K562 (cell line): ENCODE results near the gene TACC3. TPM values are rescaled to one million over a fixed set of nuclear protein-coding genes. Genes with fewer than 3 reads are reported as not detected.

Source experiments
- CEBPG ChIP-seq, 3 experiments: fragments of 200-800 bp in 1 of 3; sonication (Bioruptor generic) in 1 of 3; sonication (generic) in 1 of 3; formaldehyde crosslinking in 1 of 3; IDR thresholded peaks in 2 of 3; conservative IDR thresholded peaks in 1 of 3; 2 replicates each; pipeline versions ENCODE4 v1.6.1 to v1.8.0; 2016 to 2022; ENCODE audit warnings: missing compliant biosample characterization in 2 of 3, missing genetic modification characterization in 2 of 3, mild to moderate bottlenecking in 1 of 3, missing genetic modification reagents in 1 of 3
- CXXC5 ChIP-seq: fragments of 250-450 bp; sonication (Bioruptor Pico); IDR thresholded peaks from 2 replicates; pipeline ENCODE4 v1.8.0; 2022; ENCODE audit warnings: inconsistent platforms, mild to moderate bottlenecking, moderate library complexity
- HIVEP1 ChIP-seq: fragments of 250-450 bp; sonication (Bioruptor Pico); IDR thresholded peaks from 2 replicates; pipeline ENCODE4 v1.4.0; 2020; ENCODE audit warnings: mild to moderate bottlenecking
- LEF1 ChIP-seq: fragments of 450-650 bp; IDR thresholded peaks from 2 replicates; pipeline ENCODE4 v1.6.1; 2016; ENCODE audit warnings: mild to moderate bottlenecking
- RNF2 ChIP-seq: sonication (generic); IDR thresholded peaks from 2 replicates; pipeline ENCODE4 v1.6.1; 2016
- SLC30A9 ChIP-seq: fragments of 250-450 bp; sonication (Bioruptor Pico); IDR thresholded peaks from 2 replicates; pipeline ENCODE4 v1.8.0; 2022; ENCODE audit warnings: mild to moderate bottlenecking, moderate library complexity
- SMARCA4 ChIP-seq: fragments of 450-650 bp; IDR thresholded peaks from 2 replicates; pipeline ENCODE4 v1.6.1; 2016
- SMARCA5 ChIP-seq: fragments of 450-650 bp; IDR thresholded peaks from 2 replicates; pipeline ENCODE4 v1.6.1; 2016
- SMC3 ChIP-seq: conservative IDR thresholded peaks from 2 replicates; pipeline ENCODE4 v1.6.1; 2011; ENCODE audit warnings: low read depth, low read length, improper control_type of control experiment; ENCODE audit not compliant: insufficient read depth
- STAT5A ChIP-seq: IDR thresholded peaks from 2 replicates; pipeline ENCODE4 v1.6.1; 2012; ENCODE audit warnings: low read length, inconsistent platforms, borderline replicate concordance
- TCF7 ChIP-seq: sonication (generic); IDR thresholded peaks from 2 replicates; pipeline ENCODE4 v1.6.1; 2016; ENCODE audit warnings: antibody characterized with exemption, borderline replicate concordance
- TCF7L2 ChIP-seq: fragments of 150-350 bp; IDR thresholded peaks from 2 replicates; pipeline ENCODE4 v1.6.1; 2016; ENCODE audit warnings: low read depth, mild to moderate bottlenecking, low read length, moderate library complexity
- UBTF ChIP-seq, 2 experiments: IDR thresholded peaks; 2 replicates each; pipeline ENCODE4 v1.6.1; 2012; ENCODE audit warnings: improper control_type of control experiment in 2 of 2, low read depth in 2 of 2, low read length in 2 of 2, borderline replicate concordance in 1 of 2
- XRCC3 ChIP-seq: fragments of 450-650 bp; IDR thresholded peaks from 2 replicates; pipeline ENCODE4 v1.6.1; 2017; ENCODE audit warnings: mild to moderate bottlenecking, moderate library complexity
- ZBTB7A ChIP-seq: IDR thresholded peaks from 2 replicates; pipeline ENCODE4 v1.6.1; 2011; ENCODE audit warnings: low read depth, mild to moderate bottlenecking, low read length, moderate library complexity, borderline replicate concordance; ENCODE audit not compliant: control insufficient read depth
- ZNF121 ChIP-seq: sonication (generic); formaldehyde crosslinking; conservative IDR thresholded peaks from 2 replicates; pipeline ENCODE4 v1.8.0; 2022; ENCODE audit warnings: missing genetic modification reagents
- ZNF143 ChIP-seq: sonication (generic); formaldehyde crosslinking; IDR thresholded peaks from 2 replicates; pipeline ENCODE4 v1.9.0; 2022; ENCODE audit warnings: mild to moderate bottlenecking, missing genetic modification reagents
- ZNF445 ChIP-seq: fragments of 250-450 bp; sonication (Bioruptor Pico); IDR thresholded peaks from 2 replicates; pipeline ENCODE4 v1.4.0; 2020; ENCODE audit warnings: low read depth, mild to moderate bottlenecking, moderate library complexity
- ZNF511 ChIP-seq: sonication (generic); formaldehyde crosslinking; IDR thresholded peaks from 2 replicates; pipeline ENCODE4 v1.8.0; 2022; ENCODE audit warnings: mild to moderate bottlenecking, missing genetic modification reagents
- ZNF592 ChIP-seq: fragments of 450-650 bp; IDR thresholded peaks from 2 replicates; pipeline ENCODE4 v1.6.1; 2017; ENCODE audit warnings: antibody characterized with exemption, mild to moderate bottlenecking
- polyA plus RNA-seq, 8 experiments: library from polyadenylated mRNA; depleted of rRNA in 4 of 8; stranded (reverse) in 5 of 8; unstranded in 3 of 8; fragments of >200 nt; fragmentation: Nextera tagmentation in 2 of 8; fragmentation: Illumina TruSeq in 1 of 8; extraction: Ambion mirVana in 2 of 8; extraction: Trizol in 1 of 8; gene quantifications; 2 replicates each; pipeline versions ENCODE4 v1.2.1 to v1.2.3, GENCODE V29; 2011 to 2014; ENCODE audit warnings: inconsistent platforms in 1 of 8, missing spikeins in 1 of 8
- total RNA-seq, 7 experiments: library from RNA; depleted of rRNA in 6 of 7; stranded (reverse); fragments of >200 nt in 6 of 7; fragmentation: Illumina TruSeq in 2 of 7; extraction: Trizol in 2 of 7; gene quantifications; 2 replicates each; pipeline versions ENCODE4 v1.2.1 to v1.2.3, GENCODE V29; 2011 to 2021; ENCODE audit warnings: low replicate concordance in 1 of 7

The TACC3 gene
- total and polyA plus RNA-seq, 9 of the 15 experiments (the other 6 are each of a cell fraction or from before 2014, with no cell fraction given) = 1.9 to 122 (median 55.6) TPM

- TF ChIP-seq UBTF (IDR thresholded peaks at IDR 0.05; ENCODE audit: borderline replicate concordance in 1 of 2, low read depth in 2 of 2, low read length in 2 of 2) (peak in 1 of 2 experiments; percentile 63; a peak in 1 of 4 replicates), TCF7 (peak; percentile 96), SLC30A9 (CRISPR knock-in tag) (no peak), STAT5A (peak; percentile 68; the same call in 1 of the 2 replicates), ZNF143 (CRISPR knock-in tag) (peak; percentile 78), RNF2 (peak; percentile 90), TCF7L2 (peak; percentile 45; the same call in 1 of the 2 replicates), ZNF445 (no peak), ZBTB7A (peak; percentile 99), CEBPG (CRISPR knock-in tag; IDR thresholded peaks at IDR 0.05) (peak; percentile 35; the same call in 1 of the 2 replicates), CEBPG (tag; conservative IDR thresholded peaks at IDR 0.05 in 1 of 2, IDR thresholded peaks at IDR 0.05 in 1 of 2) (no peak), SMC3 (no peak), ZNF121 (no peak), LEF1 (peak; percentile 95; the same call in 1 of the 2 replicates), HIVEP1 (no peak; the same call in 1 of the 2 replicates), ZNF592 (peak; percentile 96), CXXC5 (CRISPR knock-in tag) (peak; percentile 92), SMARCA4 (peak; percentile 87), SMARCA5 (0 out of 2 replicates have a peak, but pooled peaks have one; percentile 37), XRCC3 (no peak), ZNF511 (no peak; the same call in none of the 2 replicates)
Measured at GRCh38 chr4:1784789-1785591, 63.7 kb downstream of the TACC3 start (continued).
